Pancreas (tissue), 10 donors: ENCODE data around the gene DHX9. TPM values are rescaled to one million over a fixed set of nuclear protein-coding genes. Genes with fewer than 3 reads are reported as not detected.

Source experiments
- ATAC-seq, 4 donors: fragments of 200-7000 bp; cut with Tn5 transposase; one replicate each; pipeline versions ENCODE4 v1.8.0 to v1.9.1; 2020; ENCODE audit warnings: mild to moderate bottlenecking in 4 of 4, moderate library complexity in 4 of 4
- DNase-seq, 6 donors: peaks; one replicate each; pipeline ENCODE4 v3.0.0-alpha.2; 2020
- FAIRE-seq: peaks from 2 replicates; lab custom pipeline; 2012; peaks lifted over from hg19 to GRCh38; lab: Jason Lieb, UNC
- H3K27ac ChIP-seq, 4 donors: fragments of 200-600 bp; sonication (generic); 1 replicate in 3 of 4; 2 replicates in 1 of 4; pipeline versions ENCODE4 v1.5.0 to v1.8.0; 2020
- H3K27me3 ChIP-seq, 4 donors: fragments of 200-600 bp; one replicate each; pipeline ENCODE4 v1.8.0; 2021
- H3K36me3 ChIP-seq, 3 donors: fragments of 200-600 bp; sonication (generic) in 1 of 3; one replicate each; pipeline versions ENCODE4 v1.5.0 to v1.8.0; 2020 to 2021
- H3K4me1 ChIP-seq, 3 donors: fragments of 200-600 bp; one replicate each; pipeline ENCODE4 v1.8.0; 2021
- H3K4me3 ChIP-seq, 4 donors: fragments of 200-600 bp; sonication (generic) in 2 of 4; one replicate each; pipeline versions ENCODE4 v1.5.0 to v1.8.0; 2020 to 2021
- H3K9me3 ChIP-seq, 4 donors: fragments of 200-600 bp; one replicate each; pipeline ENCODE4 v1.8.0; 2021
- CTCF ChIP-seq, 4 donors: fragments of 200-600 bp; sonication (generic) in 3 of 4; IDR thresholded peaks; one replicate each; pipeline versions ENCODE4 v1.5.0 to v1.8.0; 2021; ENCODE audit warnings: antibody characterized with exemption in 4 of 4
- WGBS, 2 donors: extraction: QIAGEN DNeasy Blood & Tissue Kit; methylation state at CpG; one replicate each; pipeline ENCODE4 v1.1.7; 2013; 5-methylcytosine and 5-hydroxymethylcytosine counted together
- intact Hi-C, 3 donors: fragments of 100-400 bp; cut with DNase I; formaldehyde crosslinking; loops; one replicate each; pipeline versions ENCODE4 v1.11.1 to v1.14.2; 2022
- polyA plus RNA-seq, 2 donors: library from polyadenylated mRNA; stranded (reverse); fragments of 200-250 nt; gene quantifications; one replicate each; pipeline ENCODE4 v1.2.3, GENCODE V29; 2013
- total RNA-seq, 6 donors: library from RNA; stranded (reverse); fragmentation: NEBNext Ultra II Directional in 4 of 6; extraction: Animal tissue kit (Norgen Biotek cat#: 25700) in 4 of 6; gene quantifications; one replicate each; pipeline versions ENCODE4 v1.2.1 to v1.2.4, GENCODE V29; 2021 to 2023
- donor health status: healthy with polysubstance abuse.
- donor health status: DM: no; HTN: no; CAD: no; lungs with moderate emphysema.
- donor health status: DM: no; HTN: no; CAD: no.
- donor health status: control.
- donor health status: control.
- donor health status: Bipolar disorder and iron deficiency.
- donor health status: DM: yes; HTN: yes; CAD: no.
- donor health status: DM: no; HTN: no; CAD: no.
- donor health status: DM: no; HTN: no; CAD: no.
- donor health status: DM: yes; HTN: yes; CAD: no.

The DHX9 gene
- total and polyA plus RNA-seq, 8 donors = 28.5 to 71.7 (median 58.9) TPM

DNA sequence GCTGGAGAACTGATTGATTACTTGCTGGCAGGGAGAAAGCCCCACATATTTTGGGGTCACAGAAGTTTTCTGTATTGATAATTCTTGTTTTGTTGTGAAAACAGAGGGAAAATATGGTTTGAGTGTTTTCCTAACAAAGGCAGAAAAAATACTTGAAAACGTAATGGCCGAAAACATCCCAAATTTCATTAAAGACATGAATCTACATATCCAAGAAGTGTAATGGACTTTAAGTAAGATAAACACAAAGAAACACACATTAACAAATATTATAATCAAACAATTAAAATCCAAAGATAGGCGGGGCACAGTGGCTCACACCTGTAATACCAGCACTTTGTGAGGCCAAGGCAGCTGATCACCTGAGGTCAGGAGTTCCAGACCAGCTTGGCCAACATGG lies 74.3 kb downstream of the DHX9 start:
- H3K4me3 ChIP-seq = no peak overlapping the region
- WGBS, 2 donors = 96 to 97% methylated on average over 3 of the region's 3 CpGs
- no peak overlapping the region for H3K27ac ChIP-seq
- H3K9me3 ChIP-seq = no peaks in the 10 kb centered on the region
- no peaks in the 10 kb centered on the region for H3K4me1 ChIP-seq
- no peak for FAIRE-seq
- no peak for DNase-seq
- intact Hi-C loops = no loop called here
- no peak for TF ChIP-seq CTCF (IDR thresholded peaks at IDR 0.05)
- no peaks in the 10 kb centered on the region for H3K36me3 ChIP-seq
- peaks cover 0 to 4% (median 0%) of the 10 kb centered on the region in 4 donors for H3K27me3 ChIP-seq
- ATAC-seq = no peak

- Histone ChIP-seq H3K27ac (no peak overlapping the region), H3K4me3 (no peak overlapping the region), H3K36me3 (no peaks in the 10 kb centered on the region), H3K4me1 (no peaks in the 10 kb centered on the region), H3K27me3 (no peaks in the 10 kb centered on the region), H3K9me3 (no peaks in the 10 kb centered on the region)
- no peak for TF ChIP-seq CTCF (IDR thresholded peaks at IDR 0.05)
- FAIRE-seq (no peak), ATAC-seq (no peak), DNase-seq (no peak)
- 74 to 78% methylated on average over 3 of the region's 3 CpGs for WGBS, 2 donors
- intact Hi-C loops = no loop called here
Observed at GRCh38 chr1:182917378-182917777, 78.2 kb downstream of the DHX9 start.

DNA sequence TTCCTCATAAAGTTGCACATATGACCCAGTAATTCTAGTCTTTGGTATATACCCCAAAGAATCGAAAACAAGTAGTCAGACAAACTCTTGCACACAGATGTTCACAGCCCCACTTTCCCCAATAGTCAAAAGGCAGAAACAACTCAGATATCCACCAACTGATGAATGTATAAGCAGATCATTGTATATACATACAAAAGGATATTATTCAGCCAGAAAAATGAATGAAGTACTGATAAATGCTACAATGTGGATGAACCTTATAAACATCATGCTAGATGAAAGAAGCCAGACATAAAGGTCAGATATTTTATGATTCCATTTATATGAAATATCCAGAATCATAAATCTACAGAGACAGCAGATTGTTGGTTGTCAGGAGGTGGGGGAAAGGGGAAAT lies 86.5 kb downstream of the DHX9 start:
- DNase-seq = no peak
- ATAC-seq = no peak
- Histone ChIP-seq H3K27ac (no peak overlapping the region), H3K4me1 (no peaks in the 10 kb centered on the region), H3K4me3 (no peak overlapping the region), H3K36me3 (no peaks in the 10 kb centered on the region), H3K27me3 (no peaks in the 10 kb centered on the region), H3K9me3 (no peaks in the 10 kb centered on the region)
- no peak for TF ChIP-seq CTCF (IDR thresholded peaks at IDR 0.05)
- intact Hi-C loops = no loop called here
- WGBS, 2 donors = 49 to 73% methylated on average over 1 of the region's 1 CpG
- no peak for FAIRE-seq

- no peak overlapping the region for H3K27ac ChIP-seq
- ATAC-seq (no peak), FAIRE-seq (no peak), DNase-seq (no peak)
- H3K27me3 ChIP-seq = no peaks in the 10 kb centered on the region
- H3K4me3 ChIP-seq = no peak overlapping the region
- no peak for TF ChIP-seq CTCF (IDR thresholded peaks at IDR 0.05)
- no peaks in the 10 kb centered on the region for H3K9me3 ChIP-seq
- intact Hi-C loops = no loop called here
- H3K36me3 ChIP-seq = no peaks in the 10 kb centered on the region
- no peaks in the 10 kb centered on the region for H3K4me1 ChIP-seq
- WGBS, 2 donors = 83 to 92% methylated on average over 1 of the region's 1 CpG
Observed at GRCh38 chr1:182927693-182928433, 88.7 kb downstream of the DHX9 start.

DNA sequence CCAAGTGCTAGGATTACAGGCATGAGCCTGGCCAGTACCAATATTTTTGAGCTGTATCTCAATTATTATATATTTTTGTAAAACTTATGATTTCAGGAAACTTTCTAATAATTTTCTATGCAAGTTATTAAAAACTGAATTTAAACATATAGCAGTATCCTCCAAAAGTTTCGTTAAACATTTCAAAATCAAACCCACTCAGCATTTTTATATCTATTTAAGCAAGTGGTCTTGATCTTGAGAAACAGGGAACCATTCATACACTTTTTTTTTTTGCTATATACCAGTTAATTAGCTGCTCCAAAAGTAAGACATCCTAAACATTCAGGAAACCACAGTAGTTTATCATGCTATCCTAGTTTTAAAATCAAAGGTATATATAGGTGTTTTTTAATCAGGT lies 91.8 kb downstream of the DHX9 start:
- FAIRE-seq (no peak), DNase-seq (no peak), ATAC-seq (no peak)
- Histone ChIP-seq H3K4me1 (no peaks in the 10 kb centered on the region), H3K27ac (no peak overlapping the region), H3K4me3 (no peak overlapping the region), H3K27me3 (no peaks in the 10 kb centered on the region), H3K9me3 (no peaks in the 10 kb centered on the region), H3K36me3 (no peaks in the 10 kb centered on the region)
- intact Hi-C loops = no loop called here
- TF ChIP-seq CTCF (IDR thresholded peaks at IDR 0.05) = no peak
- WGBS, 2 donors = 53 to 63% methylated on average over 1 of the region's 1 CpG
